G401.6 (cell line): ENCODE data around the gene ARHGEF28.

Experiments
- FAIRE-seq: peaks from 2 replicates; lab custom pipeline; 2012; peaks lifted over from hg19 to GRCh38; lab: Jason Lieb, UNC

ARHGEF28 gene

DNA sequence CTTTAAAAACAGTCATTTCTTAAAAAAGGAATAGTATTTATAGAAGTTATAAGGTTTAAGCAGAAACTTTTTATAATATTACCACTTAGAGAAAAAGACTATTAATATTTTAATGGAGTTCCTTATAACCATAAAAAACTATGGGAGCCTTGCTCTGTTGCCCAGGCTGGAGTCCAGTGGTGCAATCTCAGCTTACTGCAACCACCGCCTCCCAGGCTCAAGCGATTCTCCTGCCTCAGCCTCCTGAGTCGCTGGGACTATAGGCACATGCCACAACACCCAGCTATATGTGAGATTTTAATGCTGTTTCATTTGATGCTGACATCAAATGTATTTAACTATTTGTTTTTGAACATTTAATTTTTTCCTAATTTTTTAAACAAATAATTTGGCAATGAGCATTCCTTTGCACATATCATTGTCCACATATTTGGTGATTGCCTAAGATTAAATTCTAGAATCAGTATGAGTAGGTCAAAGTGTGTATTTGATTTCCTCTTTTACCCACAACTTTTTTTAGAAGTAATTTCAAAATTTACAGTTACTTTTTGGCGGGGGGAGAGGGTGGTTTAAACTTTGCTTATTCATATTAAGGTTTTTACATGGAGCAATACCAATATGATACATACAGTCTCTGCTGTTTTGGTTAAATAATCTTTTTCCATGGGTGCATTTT is 235.5 kb downstream of the ARHGEF28 start:
- no peak for FAIRE-seq

DNA sequence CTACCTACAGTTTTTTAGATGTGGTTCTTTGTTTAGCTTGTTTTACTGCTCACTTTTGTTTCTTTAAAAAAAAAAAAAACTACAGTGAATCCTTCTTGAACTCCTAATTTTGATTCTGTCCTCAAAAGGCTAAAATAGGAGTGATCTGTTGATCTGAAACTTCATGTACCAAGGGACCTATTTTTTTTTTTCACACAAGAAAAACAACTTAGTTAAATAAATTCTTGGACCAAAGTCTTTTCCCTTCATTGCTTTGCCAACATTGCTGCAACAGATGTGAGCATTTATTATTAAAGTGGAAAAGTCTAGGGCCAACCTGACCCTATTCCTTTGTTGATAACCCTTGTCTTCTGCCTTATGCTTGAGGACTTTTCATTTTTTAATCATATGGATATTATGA is 236.8 kb downstream of the ARHGEF28 start:
- FAIRE-seq, result no peak

GRCh38 chr5:73863876-73864275 is 237.9 kb downstream of the ARHGEF28 start:
- FAIRE-seq, result no peak

- FAIRE-seq, result no peak
Measured at GRCh38 chr5:73865315-73865714, 239.3 kb downstream of the ARHGEF28 start.

GRCh38 chr5:73867345-73868335 is 241.6 kb downstream of the ARHGEF28 start:
- no peak for FAIRE-seq

DNA sequence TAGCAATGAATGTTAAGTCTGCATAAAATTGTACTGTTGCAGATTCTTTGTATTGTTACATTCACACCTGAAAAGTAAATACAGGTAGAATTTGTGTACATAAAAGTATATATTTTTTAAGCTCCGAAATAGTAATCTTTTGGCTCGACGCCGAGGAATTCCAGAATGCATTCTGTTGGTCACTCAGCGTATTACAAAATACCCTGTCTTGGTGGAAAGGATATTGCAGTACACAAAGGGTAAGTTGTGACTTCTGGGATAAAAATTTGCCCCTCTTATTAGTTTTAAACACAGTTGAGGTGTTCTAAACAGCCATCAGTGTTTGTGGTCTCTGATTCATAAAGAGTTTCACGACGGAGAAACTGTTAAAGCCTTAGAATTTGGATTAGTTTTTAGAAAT is 257.6 kb downstream of the ARHGEF28 start:
- FAIRE-seq, result no peak

DNA sequence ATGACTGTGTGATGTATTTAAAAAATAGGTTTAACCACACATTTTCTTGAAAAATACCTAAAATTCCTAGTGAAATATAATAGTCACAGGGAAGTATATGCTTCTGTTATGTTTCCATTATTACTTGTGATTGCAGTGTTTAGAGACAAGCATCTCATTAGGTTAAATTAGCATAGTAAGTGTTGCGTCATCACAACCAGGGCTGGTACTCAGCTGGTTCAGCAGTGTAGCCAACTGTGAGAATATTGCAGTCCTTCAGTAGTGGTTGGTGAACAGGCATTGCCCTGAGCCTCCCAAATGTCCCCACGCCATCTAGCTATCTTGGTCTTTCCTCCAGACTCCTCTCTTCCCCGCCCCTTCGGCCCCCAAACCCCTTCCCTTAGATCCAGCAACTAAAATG is 261.7 kb downstream of the ARHGEF28 start:
- no peak for FAIRE-seq

- no peak for FAIRE-seq
Measured at GRCh38 chr5:73890569-73890968, 264.6 kb downstream of the ARHGEF28 start.

DNA sequence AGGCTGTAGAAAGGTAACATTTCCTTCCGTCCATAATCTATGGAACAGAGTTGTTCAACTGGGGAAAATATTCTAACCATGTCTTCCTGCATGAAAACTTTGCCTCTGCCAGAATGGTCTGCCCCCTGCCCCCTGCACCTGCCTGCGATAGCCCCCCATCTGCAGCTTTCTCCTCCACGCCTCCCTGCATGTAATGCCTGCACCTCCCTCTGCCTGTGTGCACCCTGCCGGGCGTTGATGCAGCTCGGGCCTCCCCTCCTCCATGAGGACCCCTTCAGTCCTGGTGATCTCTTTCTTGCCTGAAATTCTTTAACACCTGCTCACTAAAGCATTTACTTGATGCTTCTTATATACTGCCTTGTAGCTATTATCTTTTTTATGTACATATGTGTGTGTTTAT is 266.2 kb downstream of the ARHGEF28 start:
- no peak for FAIRE-seq

- no peak for FAIRE-seq
Measured at GRCh38 chr5:73892806-73893205, 266.8 kb downstream of the ARHGEF28 start.

- FAIRE-seq, result no peak
Measured at GRCh38 chr5:73893813-73894212, 267.8 kb downstream of the ARHGEF28 start.

GRCh38 chr5:73894860-73895259 is 268.9 kb downstream of the ARHGEF28 start:
- FAIRE-seq, result no peak

DNA sequence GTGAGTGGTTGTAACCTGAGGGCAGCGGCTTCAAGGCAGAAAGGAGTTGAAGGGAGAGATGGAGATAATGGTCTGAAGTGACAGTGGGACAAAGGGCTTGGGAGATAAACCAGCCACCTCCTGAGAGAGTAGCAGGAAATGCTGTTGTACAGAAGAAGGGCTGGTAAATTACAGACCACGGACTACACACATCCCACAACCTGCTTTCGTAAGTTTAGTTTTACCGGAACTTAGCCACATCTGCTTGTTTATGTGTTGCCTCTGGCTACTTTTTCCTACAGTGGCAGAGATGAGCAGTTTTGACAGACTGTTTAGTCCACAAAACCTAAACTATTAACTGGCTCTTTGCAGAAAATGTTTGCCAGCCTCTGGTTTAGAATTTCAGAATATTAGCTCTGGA is 269.5 kb downstream of the ARHGEF28 start:
- FAIRE-seq, result no peak

DNA sequence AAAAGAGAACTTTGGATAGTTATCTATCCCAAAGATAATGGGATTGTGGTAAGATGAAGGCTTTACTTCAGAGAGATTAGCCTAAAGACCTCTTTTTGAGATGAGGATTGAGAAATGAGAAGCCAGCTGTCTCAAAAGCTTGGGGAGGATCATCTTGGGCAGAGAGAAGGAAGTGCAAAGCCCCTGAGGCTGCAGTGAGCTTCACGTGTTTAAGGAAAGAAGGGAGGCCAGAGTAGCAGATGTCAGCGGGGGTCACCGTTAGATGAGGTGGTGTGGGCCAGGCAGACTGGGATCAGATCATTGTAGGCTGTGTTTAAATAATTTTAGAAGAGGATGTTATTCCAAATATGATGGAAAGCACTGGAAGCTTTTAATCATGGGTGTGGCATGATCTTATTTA is 270.1 kb downstream of the ARHGEF28 start:
- no peak for FAIRE-seq

GRCh38 chr5:73896668-73897067 is 270.7 kb downstream of the ARHGEF28 start:
- no peak for FAIRE-seq

GRCh38 chr5:73897893-73898292 is 271.9 kb downstream of the ARHGEF28 start:
- no peak for FAIRE-seq

GRCh38 chr5:73899055-73899454 is 273.1 kb downstream of the ARHGEF28 start:
- no peak for FAIRE-seq

GRCh38 chr5:73899916-73900315 is 273.9 kb downstream of the ARHGEF28 start:
- FAIRE-seq, result no peak

GRCh38 chr5:73900566-73900965 is 274.6 kb downstream of the ARHGEF28 start:
- no peak for FAIRE-seq

DNA sequence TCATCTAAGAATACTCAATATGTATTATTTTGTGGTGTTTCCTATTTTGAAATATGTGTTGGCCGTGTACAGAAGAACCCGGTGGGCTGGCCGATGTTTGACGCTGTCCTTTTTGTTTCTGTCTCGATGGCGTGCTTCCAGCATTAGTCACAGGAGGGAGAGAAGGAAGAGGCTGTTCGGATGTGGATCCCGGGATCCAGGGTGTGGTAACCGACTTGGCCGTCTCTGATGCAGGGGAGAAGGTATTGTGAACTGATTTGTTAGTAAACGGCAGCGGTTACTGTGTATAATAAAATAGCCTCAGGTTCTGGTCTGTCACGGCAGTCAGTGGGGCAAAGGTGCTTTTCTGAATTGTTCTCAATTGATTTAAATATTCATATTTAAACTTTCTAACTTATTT is 275.0 kb downstream of the ARHGEF28 start:
- FAIRE-seq, result no peak

DNA sequence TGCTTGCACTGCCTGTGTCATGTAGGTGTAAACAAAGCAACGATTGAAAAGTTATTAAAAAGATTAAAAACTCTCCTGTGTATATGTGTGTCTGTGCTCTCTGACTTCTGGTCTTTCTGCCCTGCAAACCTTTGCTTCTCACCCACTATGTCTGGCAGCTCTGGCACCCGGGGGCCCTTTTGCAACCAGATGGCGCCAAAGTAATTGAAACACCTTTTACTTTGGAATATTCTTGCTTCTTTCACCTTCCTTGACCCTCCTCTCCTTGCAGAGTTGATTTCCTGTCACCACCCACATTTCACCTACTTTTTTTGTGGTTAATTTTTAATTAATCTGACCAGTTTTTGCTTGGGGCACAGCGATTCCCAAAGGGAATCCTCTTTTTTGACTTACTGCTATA is 275.5 kb downstream of the ARHGEF28 start:
- FAIRE-seq, result no peak

- peak; percentile 97 for FAIRE-seq
Measured at GRCh38 chr5:73902327-73903051, 276.5 kb downstream of the ARHGEF28 start.

DNA sequence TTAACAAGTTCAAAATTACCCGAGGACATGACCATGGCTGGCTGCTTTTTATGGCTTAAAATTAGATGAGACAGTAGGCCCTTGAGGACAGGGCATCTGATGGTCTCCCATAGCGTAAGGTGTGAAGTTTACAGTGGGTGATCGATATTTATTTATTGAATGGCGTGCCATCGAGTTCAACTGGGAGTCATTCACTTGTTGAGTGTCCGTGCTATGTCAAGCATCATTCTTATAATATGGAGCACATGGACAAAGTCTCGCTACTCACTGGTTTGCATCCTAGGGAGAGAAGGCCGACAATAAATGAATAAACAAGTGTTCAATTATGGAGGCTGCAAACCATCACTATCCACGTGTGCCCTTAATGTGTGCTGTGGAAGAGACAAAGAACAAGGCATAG is 277.2 kb downstream of the ARHGEF28 start:
- FAIRE-seq, result no peak
